Activated CD4-positive, alpha-beta T cell treated with anti-CD3 and anti-CD28 coated beads, Interleukin-2, amount 50 U/mL, for 48 hours (primary cell): ENCODE data around the gene AKIRIN1.
"Not testable (repeated sequence)": the region's sequence is repeated elsewhere in the genome, so short reads cannot be mapped to it uniquely, and the experiment has no call there.

ENCODE experiments used
- DNase-seq, 2 experiments: peaks; one replicate each; pipeline ENCODE4 v3.0.0-alpha.2; 2020

The AKIRIN1 gene, protein sequence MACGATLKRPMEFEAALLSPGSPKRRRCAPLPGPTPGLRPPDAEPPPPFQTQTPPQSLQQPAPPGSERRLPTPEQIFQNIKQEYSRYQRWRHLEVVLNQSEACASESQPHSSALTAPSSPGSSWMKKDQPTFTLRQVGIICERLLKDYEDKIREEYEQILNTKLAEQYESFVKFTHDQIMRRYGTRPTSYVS

DNA sequence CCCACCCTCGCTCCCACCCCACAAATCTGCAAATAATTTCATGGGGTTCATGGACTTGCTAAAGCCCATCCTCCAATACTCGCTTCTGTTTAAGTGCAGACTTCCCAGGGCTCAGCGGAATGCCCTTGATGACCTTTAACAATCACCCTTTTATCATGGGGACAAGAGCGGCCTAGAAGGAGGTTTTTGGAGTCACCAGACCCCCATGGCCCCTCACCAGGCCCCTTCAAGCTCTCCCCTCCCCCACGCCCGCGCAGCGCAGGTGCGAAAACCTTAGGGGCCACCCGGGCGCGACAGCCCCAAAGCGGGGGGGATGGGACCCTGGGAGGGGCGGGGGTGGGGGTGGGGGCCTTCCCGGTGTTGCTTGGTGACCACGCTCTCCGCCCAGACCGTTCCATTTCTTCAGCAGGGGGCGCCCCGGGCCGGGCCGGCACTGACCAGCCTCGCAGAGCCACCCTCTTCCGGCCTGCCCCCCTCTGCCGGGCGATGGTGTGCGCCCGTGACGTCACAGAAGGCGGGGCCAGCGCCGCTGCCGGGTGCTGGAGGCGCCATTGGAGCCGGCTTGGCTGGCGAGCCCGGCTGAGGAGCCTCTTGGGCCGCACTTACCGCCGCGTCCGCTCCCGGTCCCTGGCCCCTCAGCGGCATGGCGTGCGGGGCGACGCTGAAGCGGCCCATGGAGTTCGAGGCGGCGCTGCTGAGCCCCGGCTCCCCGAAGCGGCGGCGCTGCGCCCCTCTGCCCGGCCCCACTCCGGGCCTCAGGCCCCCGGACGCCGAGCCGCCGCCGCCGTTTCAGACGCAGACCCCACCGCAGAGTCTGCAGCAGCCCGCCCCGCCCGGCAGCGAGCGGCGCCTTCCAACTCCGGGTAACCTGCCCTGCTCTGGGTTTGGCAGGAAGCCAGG lies at the start of gene AKIRIN1:
Gene AKIRIN1 (plus strand): TSS at position 539 of the 900 bp plus-strand sequence. CDS start 105 bp downstream, at position 644.
- peak; percentile 99 for DNase-seq

DNA sequence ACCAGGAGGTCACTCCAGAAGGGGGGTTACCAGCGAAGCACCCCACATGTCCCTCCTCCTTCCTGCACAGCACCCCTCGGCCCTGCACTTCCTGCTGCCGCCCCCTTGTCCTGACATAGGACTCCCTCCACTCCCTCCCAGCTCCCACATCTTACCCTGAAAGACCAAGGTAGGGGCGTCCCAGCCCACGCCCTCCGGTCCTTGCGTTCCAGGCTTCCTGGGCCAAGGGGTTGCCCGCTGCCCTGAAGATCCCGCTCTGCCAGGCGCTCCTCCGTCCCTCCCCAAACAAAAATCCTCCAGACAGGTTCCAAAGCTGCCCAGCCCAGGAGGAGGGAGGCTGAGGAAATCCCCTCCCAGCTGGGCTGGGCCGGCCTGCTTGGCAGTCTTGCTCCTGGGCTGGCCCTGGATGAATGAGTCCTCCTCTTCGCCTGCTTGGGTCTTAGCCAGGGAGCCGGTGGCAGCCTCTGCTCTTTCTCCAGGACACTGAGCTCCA lies 49.5 kb upstream of the AKIRIN1 start, which contains the start of gene RHBDL2:
Gene RHBDL2 (minus strand): TSS at position 304 of the 493 bp plus-strand sequence. CDS start 22,618 bp downstream, outside the sequence.
- DNase-seq = no peak

DNA sequence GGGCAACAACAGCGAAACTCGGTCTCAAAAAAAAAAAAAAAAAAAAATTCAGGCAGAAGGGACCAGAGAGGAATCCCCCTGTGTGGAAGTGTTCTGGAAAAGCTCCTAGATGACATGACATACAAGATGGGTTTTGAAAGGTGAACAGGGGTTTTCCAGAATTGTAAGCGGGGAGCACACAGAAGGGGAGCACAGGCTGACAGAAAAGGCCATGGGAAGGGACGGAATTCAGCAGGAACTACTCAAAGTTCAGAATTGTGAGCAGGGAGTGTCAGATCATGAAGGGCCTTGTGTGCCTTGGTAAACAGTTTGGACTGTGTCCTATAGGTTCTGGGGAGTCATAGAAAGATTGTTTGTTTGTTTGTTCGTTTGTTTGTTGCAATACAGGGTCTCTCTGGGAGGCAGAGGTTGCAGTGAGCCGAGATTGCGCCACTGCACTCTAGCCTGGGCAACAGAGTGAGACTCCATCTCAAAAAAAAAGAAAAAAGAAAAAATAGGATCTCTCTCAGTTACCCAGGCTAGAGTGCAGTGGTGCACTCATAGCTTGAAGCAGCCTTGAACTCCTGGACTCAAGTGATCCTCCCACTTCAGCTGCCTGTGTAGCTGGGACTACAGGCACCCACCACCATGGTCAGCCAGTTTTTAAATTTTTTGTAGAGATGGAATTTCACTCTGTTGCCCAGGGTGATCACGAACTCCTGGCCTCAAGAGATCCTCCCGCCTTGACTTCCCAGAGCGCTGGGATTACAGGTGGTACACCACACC lies 48.2 kb upstream of the AKIRIN1 start:
- no peak for DNase-seq

DNA sequence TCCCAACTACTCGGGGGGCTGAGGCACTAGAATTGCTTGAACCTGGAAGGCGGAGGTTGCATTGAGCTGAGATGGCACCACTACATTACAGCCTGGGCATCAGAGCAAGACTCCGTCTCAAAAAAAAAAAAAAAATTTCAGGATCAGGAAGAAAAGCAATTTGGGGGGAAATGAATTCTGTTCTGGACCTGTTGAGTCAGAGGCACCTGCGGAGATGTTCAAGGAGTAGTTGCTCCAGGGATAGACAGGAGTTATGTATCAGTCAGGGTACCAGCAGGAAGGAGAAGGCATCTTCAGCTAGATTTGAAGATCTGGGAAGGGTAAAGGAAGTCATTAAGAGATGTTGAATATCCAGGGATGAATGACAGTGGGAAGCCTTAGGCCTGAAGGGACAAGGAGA lies 46.5 kb upstream of the AKIRIN1 start:
- no peak for DNase-seq

DNA sequence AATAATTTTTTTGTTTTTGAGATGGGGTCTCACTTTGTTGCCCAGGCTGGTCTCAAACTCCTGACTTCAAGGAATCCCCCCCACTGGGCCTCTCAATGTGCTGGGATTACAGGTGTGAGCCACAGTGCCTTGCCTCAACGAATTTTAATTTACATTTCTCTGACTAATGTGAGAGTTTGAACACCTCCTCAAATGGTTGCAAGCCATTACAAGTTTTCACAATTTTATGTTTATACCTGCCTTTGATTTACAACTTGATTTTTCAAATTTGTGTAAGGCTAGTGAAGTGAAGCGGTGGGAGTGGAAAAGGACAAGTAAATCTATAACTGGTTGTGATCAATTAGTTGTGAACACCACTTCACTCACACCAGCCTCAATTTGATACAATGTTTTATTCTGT lies 40.5 kb upstream of the AKIRIN1 start:
- no peak for DNase-seq

DNA sequence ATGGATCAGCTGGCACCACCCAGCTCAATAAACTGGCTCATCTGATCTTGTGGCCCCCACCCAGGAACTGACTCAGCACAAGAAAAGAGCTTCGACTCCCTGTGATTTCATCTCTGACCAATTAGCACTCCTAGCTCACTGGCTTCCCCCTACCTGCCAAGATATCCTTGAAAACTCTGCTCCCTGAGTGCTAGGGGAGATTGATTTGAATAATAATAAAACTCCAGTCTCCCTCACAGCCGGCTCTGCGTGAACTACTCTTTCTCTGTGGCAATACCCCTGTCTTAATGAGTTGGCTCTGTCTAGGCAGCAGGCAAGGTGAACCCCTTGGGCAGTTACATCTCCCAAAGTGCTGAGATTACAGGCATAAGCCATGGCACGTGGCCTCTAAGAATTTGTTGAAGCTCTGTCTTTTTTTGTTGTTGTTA lies 37.6 kb upstream of the AKIRIN1 start:
- no peak for DNase-seq

DNA sequence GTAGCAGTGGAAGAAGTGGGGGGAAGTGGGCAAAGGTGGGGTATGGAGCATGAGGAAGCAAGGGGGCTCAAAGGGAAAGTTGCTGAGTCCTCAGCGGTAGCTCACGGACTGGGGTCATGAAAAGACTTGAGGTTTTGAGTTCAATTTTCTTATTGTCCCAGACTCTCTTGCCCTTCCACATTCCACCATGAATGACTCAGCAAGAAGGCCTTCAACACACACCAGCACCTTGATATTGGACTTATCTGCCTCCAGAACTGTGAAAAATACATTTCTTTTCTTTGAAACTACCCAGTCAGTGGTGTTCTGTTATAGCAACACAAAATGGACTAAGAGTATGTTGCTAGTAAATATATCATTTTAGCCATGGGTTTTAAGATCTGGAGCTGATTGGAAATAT lies 32.1 kb upstream of the AKIRIN1 start:
- DNase-seq = no peak

DNA sequence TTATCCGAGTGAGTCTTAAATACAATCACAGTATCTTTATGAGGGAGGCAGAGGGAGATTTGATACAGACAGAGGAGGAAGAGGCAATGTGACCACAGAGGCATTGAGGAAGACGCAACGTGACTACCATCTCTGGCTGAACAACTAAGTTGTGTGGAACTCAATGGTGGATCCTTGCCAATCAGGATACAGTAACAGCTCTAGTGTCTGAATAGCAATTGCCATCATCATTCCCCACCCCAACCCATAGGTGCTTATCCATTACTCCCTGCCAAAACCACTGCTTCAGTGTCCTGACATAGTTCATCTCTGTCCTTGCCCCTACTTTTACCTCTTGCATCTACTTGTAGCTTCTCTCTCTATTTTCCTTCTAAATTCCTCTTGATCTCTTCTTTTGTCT lies 29.0 kb upstream of the AKIRIN1 start:
- DNase-seq = no peak

DNA sequence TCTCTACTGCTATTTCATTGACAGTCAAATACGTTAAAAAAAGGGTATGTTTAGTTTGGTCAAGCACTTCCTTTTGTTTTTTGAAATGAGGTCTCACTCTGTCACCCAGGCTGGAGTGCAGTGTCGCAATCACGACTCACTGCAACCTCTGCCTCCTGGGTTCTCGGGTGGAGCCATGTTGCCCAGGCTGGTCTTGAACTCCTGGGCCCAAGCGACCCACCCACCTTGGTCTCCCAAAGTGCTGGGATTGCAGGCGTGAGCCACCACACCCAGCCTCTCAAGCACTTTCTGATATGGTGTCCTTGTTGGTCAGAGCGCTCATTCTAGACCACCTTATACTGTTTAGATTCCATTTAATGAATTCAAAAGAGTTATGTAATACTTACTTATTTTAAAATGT lies 28.5 kb upstream of the AKIRIN1 start:
- DNase-seq = no peak

DNA sequence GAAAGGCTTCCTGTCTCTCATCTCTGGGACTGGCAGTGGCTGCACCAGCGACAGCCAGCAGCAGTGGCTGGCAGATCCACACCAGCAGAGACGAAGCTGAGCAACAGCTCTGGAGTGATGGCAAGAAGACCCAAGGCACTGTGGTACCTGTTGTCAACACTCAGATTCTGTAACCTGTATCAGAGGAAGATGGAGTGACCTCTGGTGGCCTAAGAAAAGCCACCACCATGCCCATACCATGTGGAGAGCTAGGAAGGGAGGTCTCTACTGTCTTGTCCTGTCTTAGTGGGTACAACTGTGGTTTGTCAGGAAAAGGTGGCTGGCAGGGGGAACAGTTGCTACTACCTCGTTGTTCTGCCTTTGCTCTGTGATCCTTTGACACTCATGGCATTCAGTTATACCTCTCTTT lies 26.9 kb upstream of the AKIRIN1 start:
- peak; percentile 3 to 10 for DNase-seq

DNA sequence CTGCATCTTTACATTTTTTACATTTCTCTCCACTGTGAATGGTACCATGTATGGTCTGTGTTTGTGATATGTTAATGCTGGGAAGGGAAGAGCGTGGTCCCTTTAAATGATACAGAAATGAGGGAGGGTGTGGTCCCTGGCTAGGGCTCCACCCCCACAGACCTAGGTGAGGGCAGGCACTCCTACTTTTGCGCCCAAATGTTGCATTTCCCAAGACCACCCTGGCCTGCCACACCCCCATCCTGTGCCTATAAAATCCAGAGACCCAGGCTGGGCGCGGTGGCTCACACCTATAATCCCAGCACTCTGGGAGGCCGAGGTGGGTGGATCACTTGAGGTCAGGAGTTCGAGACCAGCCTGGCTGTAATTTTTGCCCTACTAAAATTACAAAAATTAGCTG lies 17.9 kb upstream of the AKIRIN1 start:
- not testable (repeated sequence) for DNase-seq

DNA sequence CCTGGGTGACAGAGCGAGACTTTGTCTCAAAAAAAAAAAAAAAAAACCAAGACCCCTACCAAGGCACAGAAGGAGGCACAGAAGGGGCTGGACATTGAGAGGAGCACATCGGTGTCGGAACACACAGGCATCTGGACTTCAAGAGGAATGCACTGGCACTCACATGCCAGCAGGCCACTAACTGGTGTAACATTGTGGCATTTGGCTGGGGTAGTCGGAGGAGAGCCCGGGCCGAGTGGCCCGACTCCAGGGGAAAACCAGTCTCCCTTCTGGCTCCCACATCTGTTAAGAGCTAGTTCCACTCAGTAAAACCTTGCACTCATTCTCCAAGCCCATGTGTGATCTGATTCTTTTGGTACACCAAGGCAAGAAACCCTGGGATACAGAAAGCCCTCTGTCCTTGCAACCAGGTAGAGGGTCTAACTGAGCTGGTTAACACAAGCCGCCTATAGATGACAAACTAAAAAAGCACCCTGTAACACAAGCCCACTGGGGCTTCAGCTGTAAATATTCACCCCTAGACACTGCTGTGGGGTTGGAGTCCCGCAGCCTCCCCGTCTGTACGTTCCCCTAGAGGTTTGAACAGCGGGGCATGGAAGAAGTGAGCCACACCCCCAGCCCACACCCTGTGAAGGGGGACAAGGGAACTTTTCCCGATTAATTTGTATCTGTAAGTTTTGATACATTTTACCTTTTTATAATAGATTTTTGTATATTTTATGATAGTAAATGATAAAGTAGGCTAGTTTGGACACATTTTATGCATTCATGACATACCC lies 17.2 kb upstream of the AKIRIN1 start:
- DNase-seq = no peak

DNA sequence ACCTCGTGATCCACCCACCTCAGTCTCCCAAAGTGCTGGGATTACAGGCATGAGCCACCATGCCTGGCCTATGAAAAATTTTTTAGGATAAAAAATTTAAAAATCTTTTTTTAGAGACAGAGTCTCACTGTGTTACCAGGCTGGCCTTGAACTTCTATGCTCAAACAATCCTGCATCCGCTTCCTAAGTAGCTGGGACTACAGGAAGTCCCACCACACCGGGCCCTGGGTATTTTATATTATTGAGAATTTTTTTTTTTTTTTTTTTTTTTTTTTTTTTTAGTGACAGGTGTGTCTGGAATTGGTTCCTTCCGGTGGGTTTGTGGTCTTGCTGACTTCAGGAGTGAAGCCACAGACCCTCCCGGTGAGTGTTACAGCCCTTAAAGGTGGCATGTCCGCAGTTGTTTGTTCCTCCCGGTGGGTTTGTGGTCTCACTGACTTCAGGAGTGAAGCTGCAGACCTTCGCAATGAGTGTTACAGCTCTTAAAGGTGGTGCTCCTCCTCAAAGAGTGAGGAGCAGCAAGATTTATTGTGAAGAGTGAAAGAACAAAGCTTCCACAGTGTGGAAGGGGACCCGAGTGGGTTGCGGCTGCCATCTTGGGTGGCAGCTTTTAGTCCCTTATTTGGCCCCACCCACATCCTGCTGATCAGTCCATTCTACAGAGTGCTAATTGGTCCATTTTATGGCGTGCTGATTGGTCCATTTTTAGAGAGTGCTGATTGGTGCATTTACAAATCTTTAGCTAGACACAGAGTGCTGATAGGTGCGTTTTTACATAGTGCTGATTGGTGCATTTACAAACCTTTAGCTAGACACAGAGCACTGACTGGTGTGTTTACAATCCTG lies 13.5 kb upstream of the AKIRIN1 start:
- DNase-seq = peak; percentile 22 to 36

DNA sequence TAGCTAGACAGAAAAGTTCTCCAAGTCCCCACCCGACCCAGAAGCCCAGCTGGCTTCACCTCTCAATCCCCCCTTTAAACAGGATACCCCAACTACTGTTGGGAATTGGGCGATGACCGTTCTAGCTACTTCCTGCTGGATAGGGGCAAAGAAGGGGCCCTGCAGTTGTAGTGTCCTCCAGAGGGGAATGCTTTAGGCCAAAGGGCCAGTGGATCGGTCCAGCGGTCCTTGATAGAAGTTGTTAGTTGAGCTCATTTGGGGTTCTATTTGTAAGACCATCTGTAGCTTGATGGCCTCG lies 12.9 kb upstream of the AKIRIN1 start:
- DNase-seq = not testable (repeated sequence)

DNA sequence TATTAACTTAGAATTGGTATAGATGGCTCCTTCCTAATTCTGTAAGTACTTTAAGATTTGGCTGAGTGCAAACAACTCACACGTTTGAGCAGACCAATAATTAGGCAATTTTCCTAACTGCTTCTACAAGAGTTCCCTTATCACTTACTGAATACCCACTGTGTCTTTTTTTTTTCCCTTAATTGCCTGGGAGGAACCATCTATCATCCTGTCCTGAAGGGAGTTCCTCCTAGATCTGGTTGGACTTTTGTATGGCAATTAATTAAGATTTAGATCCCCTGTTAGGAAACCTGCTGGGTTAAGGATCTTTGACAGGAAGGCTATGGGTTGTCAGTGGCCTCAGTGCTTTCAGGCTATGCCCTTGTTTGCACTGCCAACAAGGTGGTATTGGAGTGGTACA lies 11.7 kb upstream of the AKIRIN1 start:
- DNase-seq = not testable (repeated sequence)

DNA sequence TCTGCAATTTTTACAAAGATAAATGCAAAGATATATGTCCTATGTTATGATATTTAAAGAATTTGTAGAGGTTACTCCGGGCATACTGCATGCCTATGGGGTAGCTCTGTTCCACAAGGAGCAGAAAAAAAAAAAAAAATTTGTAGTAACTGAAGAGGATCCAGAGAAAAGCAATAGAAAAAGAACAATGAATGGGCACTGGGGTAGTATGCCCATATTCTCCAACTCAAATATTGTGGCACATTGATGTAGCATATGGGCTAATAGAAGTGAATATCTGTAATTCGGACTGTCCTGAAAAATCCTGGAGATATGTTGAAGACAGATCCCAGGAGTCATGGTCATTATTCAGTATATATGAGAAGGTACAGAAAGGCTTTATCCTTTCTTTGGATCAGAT lies 1.1 kb upstream of the AKIRIN1 start:
- no peak for DNase-seq

DNA sequence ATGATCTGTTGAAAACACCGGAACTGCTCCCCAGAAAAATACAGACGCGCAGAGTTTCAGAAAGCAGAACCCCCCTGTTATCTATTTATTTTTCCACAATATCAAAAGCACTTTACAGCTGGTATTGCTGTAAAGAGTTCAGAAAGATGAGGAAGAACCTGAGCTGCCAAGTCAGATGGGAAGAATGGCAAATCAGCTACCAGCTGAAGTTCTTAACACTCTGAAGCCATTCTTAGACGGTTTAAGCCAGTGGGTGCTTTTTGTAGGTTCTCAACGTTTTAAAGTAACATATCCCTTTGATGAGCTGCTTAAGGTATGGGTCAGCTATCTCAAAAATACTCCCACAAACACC lies 714 bp upstream of the AKIRIN1 start:
- no peak for DNase-seq

DNA sequence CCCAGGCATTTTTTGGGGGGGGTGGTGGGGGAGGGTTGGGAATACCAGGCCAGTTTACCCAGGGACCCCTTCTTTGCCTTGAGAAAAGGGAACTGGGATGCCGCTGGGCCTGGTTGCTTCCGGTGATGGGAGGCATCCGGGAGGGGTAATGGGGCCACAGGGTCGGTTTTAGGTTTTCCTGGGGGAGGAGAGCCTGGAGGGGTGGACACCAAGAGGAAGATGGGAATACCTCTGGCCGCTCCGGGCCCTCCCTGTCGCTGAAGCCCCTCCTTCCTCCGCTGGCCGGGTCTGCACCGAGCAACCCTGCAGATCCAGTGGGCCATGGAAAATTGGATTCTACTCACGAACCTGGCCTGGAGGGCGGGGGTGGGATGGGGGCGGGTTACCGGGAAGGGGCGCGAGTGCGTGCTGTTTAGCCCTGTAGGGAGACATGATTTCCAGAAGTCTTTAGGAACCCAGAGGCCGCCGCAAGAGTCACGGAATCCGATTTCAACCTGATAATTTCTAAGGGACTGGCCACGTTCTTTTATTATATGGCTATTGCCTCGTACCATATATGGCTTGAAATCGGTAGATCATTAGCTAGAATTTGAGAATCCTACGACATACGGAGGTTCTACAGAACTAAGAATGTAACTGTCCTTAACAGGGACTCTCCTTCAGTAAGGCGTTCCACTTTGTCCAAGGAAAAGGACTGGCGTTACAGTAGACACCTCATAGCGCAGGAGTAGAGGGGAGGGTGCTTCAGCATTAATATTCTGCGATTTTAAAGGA lies 749 bp downstream of the AKIRIN1 start:
- peak; percentile 13 to 24 for DNase-seq

DNA sequence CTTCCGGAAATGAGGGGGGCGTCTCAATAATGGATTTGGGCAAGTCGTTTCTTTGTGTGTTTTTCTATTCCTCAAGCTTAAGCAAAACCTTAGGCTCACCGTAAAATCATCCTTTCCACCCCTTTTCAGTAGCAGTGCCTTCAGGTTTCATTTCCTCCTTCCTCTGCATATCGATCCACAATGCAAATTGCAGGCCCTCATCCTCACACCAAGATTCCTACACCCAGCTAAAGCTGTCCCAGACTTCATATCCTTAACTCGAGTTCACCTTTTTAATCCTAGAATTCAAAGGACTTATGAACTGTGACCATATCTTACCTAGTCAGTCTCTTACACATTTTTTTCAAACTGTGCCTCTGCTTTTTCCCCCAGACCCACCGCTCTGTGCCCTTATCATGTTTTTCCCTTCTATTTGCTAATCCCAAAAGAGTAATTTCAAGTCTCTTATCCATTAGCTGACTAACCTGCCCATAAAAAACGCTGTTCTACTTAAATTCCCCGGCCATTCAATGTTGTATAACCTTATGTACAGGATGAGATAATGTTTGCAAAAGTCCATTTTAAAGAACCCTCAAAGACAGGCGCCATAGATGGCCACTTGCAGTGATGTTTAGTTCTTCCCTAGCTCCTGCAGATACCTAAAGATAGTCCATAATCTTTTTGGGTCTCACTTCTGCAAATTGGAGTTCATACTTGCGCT lies 1.5 kb downstream of the AKIRIN1 start:
- no peak for DNase-seq

DNA sequence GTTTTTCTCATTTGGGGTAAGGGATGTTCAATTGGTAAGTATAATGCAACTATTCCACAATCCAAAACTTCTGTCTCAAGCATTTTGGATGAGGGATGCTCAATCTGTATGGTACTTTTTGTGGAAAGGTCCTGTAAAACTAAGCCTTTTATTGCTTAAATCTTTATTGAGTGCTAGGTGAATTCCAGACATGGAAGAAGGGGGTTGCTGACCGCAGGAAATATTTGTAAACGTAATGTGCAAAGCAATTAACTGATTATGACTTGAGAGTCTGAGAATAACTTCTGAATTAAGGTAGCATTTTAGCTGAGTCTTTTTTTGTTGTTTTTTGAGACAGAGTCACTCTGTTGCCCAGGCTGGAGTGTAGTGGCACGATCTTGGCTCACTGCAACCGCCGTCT lies 3.1 kb downstream of the AKIRIN1 start:
- no peak for DNase-seq
